ENCODE measurements around the gene CYP1B1. TPM values are rescaled to one million over a fixed set of nuclear protein-coding genes. Genes with fewer than 3 reads are reported as not detected.

The CYP1B1 gene
- total RNA-seq, 6 donors from 2014 or later, result 12.2 to 86.9 (median 26.1) TPM

DNA sequence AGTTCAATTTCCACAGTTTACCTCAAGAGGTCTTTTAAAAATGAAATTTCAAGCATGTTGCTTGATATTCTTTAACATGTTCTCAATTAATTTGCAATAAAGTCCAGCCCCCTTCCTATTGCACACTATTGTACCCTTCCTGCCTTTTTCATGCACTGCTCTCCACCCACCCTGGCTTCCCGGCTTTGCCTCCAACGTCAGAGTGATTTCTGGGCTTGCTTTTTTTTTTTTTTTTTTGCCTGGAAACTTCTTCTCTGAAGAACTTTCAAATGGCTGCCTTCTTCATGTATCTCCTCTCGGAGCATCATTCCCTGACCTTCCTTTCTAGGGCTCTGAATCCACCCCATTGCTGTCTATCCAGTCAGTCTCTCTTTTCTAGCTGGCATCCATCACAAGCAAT lies 24.4 kb upstream of the CYP1B1 start:
- no peaks in the 10 kb centered on the region for H3K27me3 ChIP-seq
- H3K27ac ChIP-seq, result no peak overlapping the region
- H3K9me3 ChIP-seq, result no peaks in the 10 kb centered on the region
- ATAC-seq (ENCODE audit: low FRiP score in 2 of 2), result no peak
- no peak overlapping the region for H3K4me3 ChIP-seq
- DNase-seq, result no peak
- 76 to 96% methylated on average over 3 of the region's 3 CpGs for WGBS, 2 donors
- no peaks in the 10 kb centered on the region for H3K36me3 ChIP-seq
- peaks cover 15 to 41% (median 28%) of the 10 kb centered on the region in 4 donors for H3K4me1 ChIP-seq
- TF ChIP-seq, protein P1, sequence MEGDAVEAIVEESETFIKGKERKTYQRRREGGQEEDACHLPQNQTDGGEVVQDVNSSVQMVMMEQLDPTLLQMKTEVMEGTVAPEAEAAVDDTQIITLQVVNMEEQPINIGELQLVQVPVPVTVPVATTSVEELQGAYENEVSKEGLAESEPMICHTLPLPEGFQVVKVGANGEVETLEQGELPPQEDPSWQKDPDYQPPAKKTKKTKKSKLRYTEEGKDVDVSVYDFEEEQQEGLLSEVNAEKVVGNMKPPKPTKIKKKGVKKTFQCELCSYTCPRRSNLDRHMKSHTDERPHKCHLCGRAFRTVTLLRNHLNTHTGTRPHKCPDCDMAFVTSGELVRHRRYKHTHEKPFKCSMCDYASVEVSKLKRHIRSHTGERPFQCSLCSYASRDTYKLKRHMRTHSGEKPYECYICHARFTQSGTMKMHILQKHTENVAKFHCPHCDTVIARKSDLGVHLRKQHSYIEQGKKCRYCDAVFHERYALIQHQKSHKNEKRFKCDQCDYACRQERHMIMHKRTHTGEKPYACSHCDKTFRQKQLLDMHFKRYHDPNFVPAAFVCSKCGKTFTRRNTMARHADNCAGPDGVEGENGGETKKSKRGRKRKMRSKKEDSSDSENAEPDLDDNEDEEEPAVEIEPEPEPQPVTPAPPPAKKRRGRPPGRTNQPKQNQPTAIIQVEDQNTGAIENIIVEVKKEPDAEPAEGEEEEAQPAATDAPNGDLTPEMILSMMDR (IDR thresholded peaks at IDR 0.05), result no peak
- TF ChIP-seq POLR2AphosphoS5 (IDR thresholded peaks at IDR 0.05) (no peak), EP300 (IDR thresholded peaks at IDR 0.05) (no peak), POLR2A (IDR thresholded peaks at IDR 0.05) (no peak)

DNA sequence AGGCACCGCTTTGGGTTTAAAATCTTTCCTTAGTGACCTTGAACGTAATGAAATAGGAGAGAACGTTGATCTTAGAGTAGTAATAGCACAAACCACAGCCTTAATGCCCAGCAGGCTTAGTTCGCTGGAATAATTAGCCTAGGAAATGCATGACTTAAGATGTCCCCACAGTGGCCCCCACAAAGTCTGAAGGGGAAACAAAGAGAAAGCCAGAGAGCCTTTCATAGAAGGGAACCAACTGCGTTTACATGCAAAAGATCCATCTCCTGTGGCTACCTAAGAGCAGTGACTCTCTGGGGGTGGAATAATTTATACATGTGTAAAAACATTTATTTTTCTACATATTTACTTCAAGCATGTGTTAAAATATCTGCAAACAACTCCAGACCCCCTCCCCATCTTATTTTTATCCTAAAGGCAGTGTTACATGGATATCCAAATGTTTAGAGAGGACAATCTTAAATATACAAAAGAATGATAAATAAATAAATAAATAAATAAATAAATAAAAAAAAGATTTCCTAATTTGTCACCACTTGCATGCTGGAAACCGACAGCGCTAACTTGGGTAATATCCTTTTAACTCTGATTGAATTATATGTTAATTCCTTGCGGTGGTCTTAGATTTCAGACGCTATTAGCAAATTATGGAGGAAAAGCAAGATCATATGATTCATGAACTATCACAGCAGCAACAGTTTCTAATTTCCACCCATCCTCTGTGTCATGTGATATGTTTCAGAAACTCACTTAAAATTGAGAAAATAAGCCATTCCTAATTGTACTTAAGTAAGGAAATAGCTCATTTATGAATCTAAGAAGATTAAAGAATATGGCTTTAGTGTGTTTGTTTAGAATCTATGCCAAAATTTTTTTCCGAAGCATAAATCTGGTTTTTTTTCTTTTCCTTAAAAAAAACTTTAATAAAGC lies 23.4 kb upstream of the CYP1B1 start:
- WGBS, 2 donors, result 62 to 65% methylated on average over 10 of the region's 10 CpGs
- Histone ChIP-seq H3K27me3 (no peaks in the 10 kb centered on the region), H3K4me3 (peak overlapping the region in 3 of 4 donors; percentile 17 to 35 (median 35)), H3K9me3 (no peaks in the 10 kb centered on the region), H3K27ac (peak overlapping the region in 3 of 4 donors; percentile 58 to 73 (median 69)), H3K4me1 (peaks cover 15 to 42% (median 28%) of the 10 kb centered on the region in 4 donors), H3K36me3 (no peaks in the 10 kb centered on the region)
- TF ChIP-seq POLR2A (IDR thresholded peaks at IDR 0.05) (no peak), EP300 (IDR thresholded peaks at IDR 0.05) (no peak), POLR2AphosphoS5 (IDR thresholded peaks at IDR 0.05) (no peak)
- TF ChIP-seq, protein P1 (IDR thresholded peaks at IDR 0.05), result no peak
- DNase-seq, result no peak
- no peak for ATAC-seq (ENCODE audit: low FRiP score in 2 of 2)

DNA sequence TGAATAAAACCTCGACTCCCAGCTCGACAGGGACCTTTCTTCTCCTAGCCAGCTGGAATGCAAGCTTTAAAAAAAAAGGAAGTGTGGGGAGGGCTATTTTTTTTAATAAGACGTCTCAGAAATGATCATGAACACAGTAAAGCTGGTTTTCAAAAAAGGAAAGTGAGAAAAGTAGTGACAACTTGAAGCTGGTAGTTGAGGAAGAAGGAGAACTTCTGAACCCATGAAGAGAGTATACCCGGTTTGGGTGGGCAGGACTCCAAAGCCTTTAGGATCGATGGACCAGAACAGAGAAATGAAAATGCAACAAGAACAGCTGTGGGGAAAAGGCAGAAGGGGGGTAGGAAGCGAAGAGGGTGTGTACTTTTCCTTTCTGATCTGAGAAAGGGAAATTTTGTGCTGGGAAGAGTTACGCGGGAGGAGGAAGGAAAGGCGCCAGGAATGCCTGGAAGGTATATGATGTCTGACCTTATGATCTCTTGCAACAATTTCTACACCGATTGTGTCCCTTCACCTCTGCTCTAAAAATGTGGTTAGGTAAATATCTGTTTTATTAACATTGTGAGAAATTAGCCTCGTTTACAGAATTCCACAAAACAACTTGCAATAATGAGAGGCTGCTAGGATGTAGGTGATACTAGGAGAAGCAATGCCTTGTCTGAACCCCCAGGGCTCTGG lies 22.6 kb upstream of the CYP1B1 start:
- Histone ChIP-seq H3K4me3 (peak overlapping the region in 3 of 4 donors; percentile 17 to 35 (median 35)), H3K4me1 (peaks cover 15 to 42% (median 28%) of the 10 kb centered on the region in 4 donors), H3K27me3 (no peaks in the 10 kb centered on the region), H3K36me3 (no peaks in the 10 kb centered on the region), H3K27ac (peak overlapping the region in 3 of 4 donors; percentile 58 to 73 (median 69)), H3K9me3 (no peaks in the 10 kb centered on the region)
- TF ChIP-seq, protein P1 (IDR thresholded peaks at IDR 0.05), result no peak
- TF ChIP-seq POLR2AphosphoS5 (IDR thresholded peaks at IDR 0.05) (no peak), EP300 (IDR thresholded peaks at IDR 0.05) (no peak), POLR2A (IDR thresholded peaks at IDR 0.05) (no peak)
- 6 to 10% methylated on average over 11 of the region's 11 CpGs for WGBS, 2 donors
- no peak for DNase-seq
- ATAC-seq (ENCODE audit: low FRiP score in 2 of 2), result peak in 1 of 2 donors; percentile 66

DNA sequence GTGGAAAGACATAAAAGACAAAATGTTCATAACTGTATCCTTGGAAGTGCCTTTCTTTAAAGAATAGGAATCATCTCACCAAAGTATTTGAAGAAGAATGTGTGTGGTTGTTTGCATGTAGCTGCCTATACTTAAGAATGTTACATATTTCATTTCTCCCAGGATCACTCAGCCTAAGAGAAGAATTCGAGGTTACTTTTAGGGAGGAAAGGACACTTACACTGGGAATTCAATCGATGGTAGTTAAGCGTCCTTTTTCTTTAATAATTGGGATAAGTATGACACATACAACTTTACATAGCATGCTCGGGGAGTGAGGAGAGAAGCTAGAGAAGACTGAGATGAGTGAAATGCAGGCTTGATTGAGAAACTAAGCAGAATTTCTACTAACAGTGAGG lies 22.0 kb upstream of the CYP1B1 start:
- Histone ChIP-seq H3K27ac (peak overlapping the region in 3 of 4 donors; percentile 58 to 73 (median 69)), H3K27me3 (no peaks in the 10 kb centered on the region), H3K4me3 (peak overlapping the region in 2 of 4 donors; percentile 17 to 35), H3K4me1 (peaks cover 15 to 42% (median 28%) of the 10 kb centered on the region in 4 donors), H3K36me3 (no peaks in the 10 kb centered on the region), H3K9me3 (no peaks in the 10 kb centered on the region)
- DNase-seq (no peak), ATAC-seq (ENCODE audit: low FRiP score in 2 of 2) (no peak)
- TF ChIP-seq POLR2AphosphoS5 (IDR thresholded peaks at IDR 0.05), result no peak
- no peak for TF ChIP-seq POLR2A (IDR thresholded peaks at IDR 0.05)
- no peak for TF ChIP-seq EP300 (IDR thresholded peaks at IDR 0.05)
- TF ChIP-seq, protein P1 (IDR thresholded peaks at IDR 0.05), result no peak
- WGBS, 2 donors, result 54 to 59% methylated on average over 4 of the region's 4 CpGs

Measured in upper lobe of left lung (tissue), 6 donors.